Measurements from ENCODE around the gene SDF2L1.
"Not testable (repeated sequence)": the region's sequence is repeated elsewhere in the genome, so short reads cannot be mapped to it uniquely, and the experiment has no call there.

SDF2L1 gene

GRCh38 chr22:21640810-21641209 is 1.3 kb upstream of the SDF2L1 start:
- no peak for TF ChIP-seq CTCF (IDR thresholded peaks at IDR 0.05)
- no peak for DNase-seq
- no peaks in the 10 kb centered on the region for H3K27me3 ChIP-seq
- no peak overlapping the region for H3K27ac ChIP-seq
- peaks cover 0 to 21% (median 21%) of the 10 kb centered on the region in 4 donors for H3K4me1 ChIP-seq
- intact Hi-C loops (cut with DNase I; ENCODE audit: low total_unique reads): no loop called here
- peaks cover 0 to 7% (median 5%) of the 10 kb centered on the region in 3 donors for H3K36me3 ChIP-seq
- H3K9me3 ChIP-seq: no peaks in the 10 kb centered on the region
- no peak overlapping the region for H3K4me3 ChIP-seq

- peak; percentile 27 to 49 for TF ChIP-seq CTCF (IDR thresholded peaks at IDR 0.05)
- Histone ChIP-seq H3K27me3 (no peaks in the 10 kb centered on the region), H3K27ac (peak overlapping the region; percentile 50 to 69), H3K36me3 (peaks cover 0 to 7% (median 6%) of the 10 kb centered on the region in 3 donors), H3K4me3 (peak overlapping the region; percentile 65 to 94), H3K4me1 (peaks cover 0 to 24% (median 21%) of the 10 kb centered on the region in 4 donors), H3K9me3 (no peaks in the 10 kb centered on the region)
- peak in 1 of 2 donors; percentile 48 for DNase-seq
- intact Hi-C loops (cut with DNase I; ENCODE audit: low total_unique reads): no loop called here
Measured at GRCh38 chr22:21641417-21641788, 699 bp upstream of the SDF2L1 start.

DNA sequence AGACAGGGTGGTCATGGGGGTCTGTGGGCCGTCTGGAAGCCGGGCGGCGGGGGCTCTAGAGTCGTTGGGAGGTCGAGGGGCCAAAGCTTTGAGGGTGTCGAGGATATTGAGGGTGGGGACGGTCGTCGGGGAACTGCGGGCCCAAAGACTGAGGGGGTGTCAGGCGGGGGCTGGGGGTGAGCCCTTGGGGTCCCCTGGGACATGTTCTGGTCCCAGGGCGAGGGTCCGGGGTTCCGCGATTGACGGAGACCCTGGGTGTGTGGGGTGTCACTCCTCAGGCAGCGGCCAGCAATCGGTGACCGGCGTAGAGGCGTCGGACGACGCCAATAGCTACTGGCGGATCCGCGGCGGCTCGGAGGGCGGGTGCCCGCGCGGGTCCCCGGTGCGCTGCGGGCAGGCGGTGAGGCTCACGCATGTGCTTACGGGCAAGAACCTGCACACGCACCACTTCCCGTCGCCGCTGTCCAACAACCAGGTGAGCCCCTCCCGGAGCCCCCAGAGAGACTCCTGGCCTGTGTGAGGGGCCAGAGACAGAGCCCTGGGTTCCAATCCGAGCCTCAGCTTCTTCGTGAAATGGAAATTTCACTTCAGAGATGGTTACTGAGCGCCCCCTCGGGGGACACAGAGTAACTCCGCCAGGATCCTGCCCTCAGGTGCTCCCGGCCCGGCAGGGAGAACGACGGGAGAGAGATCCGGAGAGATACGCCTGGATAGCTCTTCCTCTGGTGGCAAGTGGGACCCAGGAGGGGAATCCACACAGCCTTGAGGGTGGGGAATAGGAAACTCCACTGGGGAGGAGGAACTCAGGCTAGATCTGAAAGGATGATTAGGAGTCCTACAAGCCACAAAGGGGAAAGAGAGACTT is 714 bp downstream of the SDF2L1 start:
- DNase-seq: no peak
- intact Hi-C loops (cut with DNase I; ENCODE audit: low total_unique reads): no loop called here
- H3K36me3 ChIP-seq: peaks cover 0 to 8% (median 7%) of the 10 kb centered on the region in 3 donors
- TF ChIP-seq CTCF (IDR thresholded peaks at IDR 0.05): peak; percentile 25
- peak overlapping the region; percentile 65 to 94 for H3K4me3 ChIP-seq
- H3K27me3 ChIP-seq: no peaks in the 10 kb centered on the region
- peak overlapping the region; percentile 64 to 69 for H3K27ac ChIP-seq
- peaks cover 0 to 29% (median 21%) of the 10 kb centered on the region in 4 donors for H3K4me1 ChIP-seq
- H3K9me3 ChIP-seq: no peaks in the 10 kb centered on the region

DNA sequence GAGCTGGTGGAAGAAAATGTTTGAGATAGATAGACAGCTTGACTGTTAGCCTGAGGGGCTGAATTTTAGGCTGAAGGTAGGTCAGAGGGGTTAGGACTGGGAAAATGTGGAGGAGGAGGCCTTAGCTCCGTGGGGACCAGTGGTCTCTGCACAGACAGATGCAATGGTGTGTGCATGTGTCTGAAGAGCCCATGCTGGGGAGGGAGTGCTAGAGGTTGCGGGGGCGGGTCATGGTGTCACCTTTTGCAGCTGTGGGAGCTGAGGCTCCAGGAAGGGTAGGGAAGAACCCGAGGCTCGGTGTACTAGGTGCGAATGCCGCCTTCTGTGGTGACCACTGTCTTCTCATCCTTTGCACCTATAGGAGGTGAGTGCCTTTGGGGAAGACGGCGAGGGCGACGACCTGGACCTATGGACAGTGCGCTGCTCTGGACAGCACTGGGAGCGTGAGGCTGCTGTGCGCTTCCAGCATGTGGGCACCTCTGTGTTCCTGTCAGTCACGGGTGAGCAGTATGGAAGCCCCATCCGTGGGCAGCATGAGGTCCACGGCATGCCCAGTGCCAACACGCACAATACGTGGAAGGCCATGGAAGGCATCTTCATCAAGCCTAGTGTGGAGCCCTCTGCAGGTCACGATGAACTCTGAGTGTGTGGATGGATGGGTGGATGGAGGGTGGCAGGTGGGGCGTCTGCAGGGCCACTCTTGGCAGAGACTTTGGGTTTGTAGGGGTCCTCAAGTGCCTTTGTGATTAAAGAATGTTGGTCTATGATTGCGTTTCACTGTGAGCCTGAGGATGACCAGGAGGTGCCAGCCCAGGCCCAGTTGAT is 1.6 kb downstream of the SDF2L1 start:
- no peaks in the 10 kb centered on the region for H3K27me3 ChIP-seq
- peaks cover 0 to 8% (median 7%) of the 10 kb centered on the region in 3 donors for H3K36me3 ChIP-seq
- no peak overlapping the region for H3K27ac ChIP-seq
- intact Hi-C loops (cut with DNase I; ENCODE audit: low total_unique reads): no loop called here
- TF ChIP-seq CTCF (IDR thresholded peaks at IDR 0.05): no peak
- peaks cover 0 to 29% (median 21%) of the 10 kb centered on the region in 4 donors for H3K4me1 ChIP-seq
- H3K9me3 ChIP-seq: no peaks in the 10 kb centered on the region
- H3K4me3 ChIP-seq: peak overlapping the region in 1 of 2 donors; percentile 94
- DNase-seq: no peak

- H3K27me3 ChIP-seq; H3K4me3 ChIP-seq; H3K36me3 ChIP-seq; DNase-seq; intact Hi-C loops (cut with DNase I; ENCODE audit: low total_unique reads); H3K27ac ChIP-seq; H3K9me3 ChIP-seq: not testable (repeated sequence)
- peaks cover 0 to 29% (median 21%) of the 10 kb centered on the region in 4 donors for H3K4me1 ChIP-seq
Measured at GRCh38 chr22:21645513-21645912, 3.4 kb downstream of the SDF2L1 start.

All from tibial artery (tissue), 4 donors.